Ectodermal cell (in vitro differentiated cells): ENCODE measurements around the gene KAT6B.

Source experiments
- H3K27ac ChIP-seq: 2 replicates; pipeline ENCODE4 v1.7.0; 2013; ENCODE audit warnings: mild to moderate bottlenecking, low read depth, low read length; ENCODE audit not compliant: insufficient read depth, poor library complexity, severe bottlenecking
- H3K27me3 ChIP-seq: 2 replicates; pipeline ENCODE4 v1.7.0; 2013; ENCODE audit warnings: mild to moderate bottlenecking, low read length; ENCODE audit not compliant: insufficient read depth, control insufficient read depth, poor library complexity, severe bottlenecking
- H3K36me3 ChIP-seq: one replicate; pipeline ENCODE4 v1.7.0; 2013; ENCODE audit warnings: low read length; ENCODE audit not compliant: control insufficient read depth, insufficient read depth
- H3K4me1 ChIP-seq: one replicate; pipeline ENCODE4 v1.7.0; 2013; ENCODE audit warnings: low read length; ENCODE audit not compliant: control insufficient read depth, insufficient read depth
- H3K4me3 ChIP-seq: 2 replicates; pipeline ENCODE4 v1.7.0; 2013; ENCODE audit warnings: low read depth, low read length, control low read depth; ENCODE audit not compliant: insufficient read depth
- H3K9me3 ChIP-seq: 2 replicates; pipeline ENCODE4 v1.7.0; 2013; ENCODE audit warnings: mild to moderate bottlenecking, low read length, moderate library complexity; ENCODE audit not compliant: control insufficient read depth
- WGBS, 2 experiments: methylation state at CpG; one replicate each; pipeline ENCODE4 v1.1.7; 2013; ENCODE audit warnings: missing lambda C conversion rate in 2 of 2; 5-methylcytosine and 5-hydroxymethylcytosine counted together

KAT6B gene

DNA sequence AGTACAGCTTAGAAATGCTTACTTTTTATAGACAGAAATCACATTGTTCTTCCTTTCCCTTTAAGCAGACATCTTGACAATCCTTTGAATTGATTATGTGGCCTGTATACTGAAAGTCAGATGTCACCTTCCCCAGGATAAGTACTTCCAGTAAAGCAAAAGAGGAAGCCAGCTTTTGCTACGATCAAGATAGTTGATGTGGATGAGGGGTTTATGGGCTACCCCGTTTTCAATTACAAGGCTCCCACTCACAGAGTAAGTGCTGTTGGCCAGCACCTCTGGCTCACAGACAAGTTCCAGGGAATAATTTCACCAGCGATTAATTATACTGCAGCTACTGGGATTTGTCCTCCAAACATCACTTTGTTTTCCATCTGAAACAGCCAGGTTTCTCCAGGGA is 189.9 kb downstream of the KAT6B start:
- Histone ChIP-seq H3K27me3 (no peaks in the 10 kb centered on the region), H3K27ac (no peak overlapping the region), H3K9me3 (no peaks in the 10 kb centered on the region), H3K4me3 (no peak overlapping the region), H3K4me1 (peaks cover 26% of the 10 kb centered on the region), H3K36me3 (no peaks in the 10 kb centered on the region)
- WGBS, 2 experiments = 95% methylated on average over 3 of the region's 3 CpGs

DNA sequence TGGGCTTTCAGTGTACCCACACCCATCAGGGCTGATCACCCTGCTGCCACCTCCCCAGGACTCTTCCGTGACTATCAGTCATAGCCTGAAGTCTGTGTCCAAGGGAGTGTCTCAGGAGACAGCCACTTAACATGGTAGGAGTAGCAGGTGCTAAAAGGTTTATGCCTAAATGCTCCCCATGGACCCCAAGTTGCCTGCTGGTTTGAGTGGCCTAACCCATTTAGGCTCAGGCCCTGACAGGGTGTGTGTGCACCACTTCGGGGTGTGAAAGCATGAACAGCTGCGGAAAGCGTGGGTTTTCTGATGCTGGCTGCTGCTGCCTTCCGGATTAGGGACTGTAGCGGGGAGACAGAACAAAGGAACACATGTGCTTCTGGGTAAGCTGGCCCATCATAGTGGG is 191.9 kb downstream of the KAT6B start:
- peaks cover 26% of the 10 kb centered on the region for H3K4me1 ChIP-seq
- no peaks in the 10 kb centered on the region for H3K27me3 ChIP-seq
- 90 to 95% methylated on average over 6 of the region's 6 CpGs for WGBS, 2 experiments
- H3K27ac ChIP-seq = no peak overlapping the region
- no peaks in the 10 kb centered on the region for H3K36me3 ChIP-seq
- H3K4me3 ChIP-seq = no peak overlapping the region
- no peaks in the 10 kb centered on the region for H3K9me3 ChIP-seq

GRCh38 chr10:75018686-75019307 is 192.4 kb downstream of the KAT6B start:
- WGBS, 2 experiments = 68 to 76% methylated on average over 8 of the region's 8 CpGs
- no peaks in the 10 kb centered on the region for H3K36me3 ChIP-seq
- no peak overlapping the region for H3K4me3 ChIP-seq
- H3K27ac ChIP-seq = no peak overlapping the region
- H3K27me3 ChIP-seq = no peaks in the 10 kb centered on the region
- H3K9me3 ChIP-seq = no peaks in the 10 kb centered on the region
- peaks cover 26% of the 10 kb centered on the region for H3K4me1 ChIP-seq

DNA sequence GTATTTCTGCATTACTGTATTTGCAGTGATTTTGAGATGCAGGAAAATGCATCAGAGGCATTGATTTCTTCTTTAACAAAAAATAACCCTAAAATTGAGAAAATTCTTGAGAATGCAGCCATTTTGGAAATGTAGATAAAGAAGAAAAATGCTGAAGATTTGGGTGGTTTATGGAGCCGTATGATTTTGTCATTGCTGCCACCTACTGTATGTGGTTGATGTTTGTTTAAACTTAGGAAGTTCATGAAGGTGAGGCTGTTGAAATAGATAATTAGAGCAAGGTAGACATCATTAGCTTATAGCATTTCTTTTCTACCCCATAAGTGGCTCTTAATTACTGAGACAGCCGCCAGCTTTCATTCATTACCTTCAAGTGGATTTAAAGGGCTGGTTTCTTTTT is 193.0 kb downstream of the KAT6B start:
- Histone ChIP-seq H3K4me1 (peaks cover 26% of the 10 kb centered on the region), H3K4me3 (no peak overlapping the region), H3K36me3 (no peaks in the 10 kb centered on the region), H3K27me3 (no peaks in the 10 kb centered on the region), H3K27ac (no peak overlapping the region), H3K9me3 (no peaks in the 10 kb centered on the region)
- 80 to 93% methylated on average over 2 of the region's 2 CpGs for WGBS, 2 experiments

DNA sequence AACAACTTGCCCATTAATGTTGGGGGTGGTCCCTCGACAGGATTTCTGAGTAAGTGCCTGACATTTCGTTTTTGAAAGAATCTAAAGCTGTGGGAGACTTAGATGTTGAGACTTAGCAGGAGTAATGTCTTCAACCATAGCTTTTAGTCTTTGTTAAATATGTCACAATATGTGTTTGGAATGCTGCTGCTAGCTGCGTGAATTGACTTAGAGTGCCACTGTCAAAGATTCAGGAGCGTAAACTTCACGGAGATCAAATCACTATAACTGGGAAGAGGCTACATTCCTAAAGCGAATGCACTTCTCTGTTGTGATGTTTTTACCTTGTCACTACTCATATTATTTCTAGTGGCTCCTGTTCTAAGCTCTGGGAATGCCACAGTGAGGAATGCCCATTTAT is 193.8 kb downstream of the KAT6B start:
- H3K4me1 ChIP-seq = peaks cover 26% of the 10 kb centered on the region
- H3K27me3 ChIP-seq = no peaks in the 10 kb centered on the region
- peaks cover 6% of the 10 kb centered on the region for H3K36me3 ChIP-seq
- no peak overlapping the region for H3K4me3 ChIP-seq
- no peak overlapping the region for H3K27ac ChIP-seq
- no peaks in the 10 kb centered on the region for H3K9me3 ChIP-seq
- WGBS, 2 experiments = 86 to 89% methylated on average over 6 of the region's 6 CpGs

DNA sequence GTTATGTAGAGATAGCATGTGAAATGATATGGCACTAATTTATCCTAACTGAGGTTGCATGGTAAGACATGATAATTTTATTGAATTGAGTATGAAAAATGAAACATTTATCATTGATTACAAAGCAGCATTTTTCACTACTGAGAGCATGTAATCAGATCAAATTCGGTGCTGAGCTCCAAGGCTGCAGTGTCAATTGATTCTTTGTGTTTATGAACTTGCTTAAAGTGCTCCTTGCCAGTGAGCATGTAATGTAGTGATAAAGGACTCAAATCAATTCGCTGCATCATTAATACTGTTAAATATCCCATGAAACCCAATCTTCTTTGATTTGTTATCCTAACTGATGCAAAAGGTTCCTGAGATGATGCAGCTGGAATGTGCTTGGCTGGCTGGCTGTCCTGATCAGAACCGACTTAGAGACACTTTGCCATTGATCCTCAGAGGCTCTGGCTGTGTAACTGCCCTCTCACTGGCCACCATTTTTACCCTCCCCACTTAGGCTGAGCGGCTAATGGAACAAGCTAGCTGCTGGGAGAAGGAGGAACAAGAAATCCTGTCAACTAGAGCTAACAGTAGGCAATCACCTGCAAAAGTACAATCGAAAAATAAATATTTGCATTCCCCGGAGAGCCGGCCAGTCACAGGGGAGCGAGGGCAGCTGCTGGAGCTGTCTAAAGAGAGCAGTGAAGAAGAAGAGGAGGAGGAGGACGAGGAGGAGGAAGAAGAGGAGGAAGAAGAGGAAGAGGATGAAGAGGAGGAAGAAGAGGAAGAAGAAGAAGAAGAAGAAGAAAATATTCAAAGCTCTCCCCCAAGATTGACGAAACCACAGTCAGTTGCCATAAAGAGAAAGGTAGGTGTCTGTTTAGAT is 195.2 kb downstream of the KAT6B start:
- H3K4me3 ChIP-seq = no peak overlapping the region
- H3K36me3 ChIP-seq = peaks cover 12% of the 10 kb centered on the region
- H3K27me3 ChIP-seq = no peaks in the 10 kb centered on the region
- H3K27ac ChIP-seq = no peak overlapping the region
- 88 to 91% methylated on average over 10 of the region's 10 CpGs for WGBS, 2 experiments
- H3K4me1 ChIP-seq = peaks cover 26% of the 10 kb centered on the region
- no peaks in the 10 kb centered on the region for H3K9me3 ChIP-seq

- no peak overlapping the region for H3K27ac ChIP-seq
- peaks cover 23% of the 10 kb centered on the region for H3K4me1 ChIP-seq
- WGBS, 2 experiments = 95 to 96% methylated on average over 2 of the region's 2 CpGs
- no peaks in the 10 kb centered on the region for H3K9me3 ChIP-seq
- no peak overlapping the region for H3K4me3 ChIP-seq
- H3K27me3 ChIP-seq = no peaks in the 10 kb centered on the region
- peaks cover 14% of the 10 kb centered on the region for H3K36me3 ChIP-seq
Measured at GRCh38 chr10:75023074-75023473, 196.7 kb downstream of the KAT6B start.

DNA sequence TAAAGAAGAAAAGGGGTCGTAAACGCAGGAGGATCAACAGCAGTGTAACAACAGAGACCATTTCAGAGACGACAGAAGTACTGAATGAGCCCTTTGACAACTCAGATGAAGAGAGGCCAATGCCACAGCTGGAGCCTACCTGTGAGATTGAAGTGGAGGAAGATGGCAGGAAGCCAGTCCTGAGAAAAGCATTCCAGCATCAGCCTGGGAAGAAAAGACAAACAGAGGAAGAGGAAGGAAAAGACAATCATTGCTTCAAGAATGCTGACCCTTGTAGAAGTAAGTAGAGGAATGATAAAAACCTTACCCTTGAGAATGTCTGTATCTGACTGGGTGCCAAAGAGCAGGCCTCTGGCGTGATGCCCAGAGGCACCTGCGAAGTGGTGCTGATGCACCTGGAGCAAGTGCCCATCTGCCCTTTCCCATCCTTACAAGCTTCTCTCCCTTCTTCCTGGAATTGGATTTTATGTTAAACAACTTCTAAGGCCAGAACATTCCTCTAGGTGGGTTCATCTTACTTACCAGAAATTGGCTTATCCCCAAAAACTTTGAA is 198.6 kb downstream of the KAT6B start:
- Histone ChIP-seq H3K4me1 (peaks cover 4% of the 10 kb centered on the region), H3K27ac (no peak overlapping the region), H3K27me3 (no peaks in the 10 kb centered on the region), H3K36me3 (peaks cover 14% of the 10 kb centered on the region), H3K9me3 (no peaks in the 10 kb centered on the region), H3K4me3 (no peak overlapping the region)
- WGBS, 2 experiments = 95% methylated on average over 5 of the region's 5 CpGs

DNA sequence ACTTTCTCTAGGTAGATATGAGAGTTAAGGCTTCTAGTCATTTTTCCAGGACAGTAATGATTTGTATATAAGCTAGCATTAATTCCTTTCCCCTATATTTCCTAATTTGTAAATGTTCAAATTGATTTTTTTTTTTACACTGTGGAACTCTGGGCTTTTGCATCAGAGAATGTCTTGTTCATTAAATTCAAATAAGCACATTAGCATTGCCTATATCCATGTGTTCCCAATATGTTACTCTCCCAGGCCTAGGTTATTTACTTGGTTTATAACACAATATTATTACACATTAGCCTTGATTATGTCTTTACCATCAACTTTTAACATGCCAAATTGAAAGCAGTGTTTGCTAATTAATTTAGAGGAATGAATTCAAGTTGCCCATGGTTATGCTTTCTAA is 201.6 kb downstream of the KAT6B start:
- Histone ChIP-seq H3K27ac (no peak overlapping the region), H3K4me3 (no peak overlapping the region), H3K9me3 (no peaks in the 10 kb centered on the region), H3K27me3 (no peaks in the 10 kb centered on the region), H3K36me3 (peaks cover 17% of the 10 kb centered on the region), H3K4me1 (no peaks in the 10 kb centered on the region)

GRCh38 chr10:75028748-75029147 is 202.3 kb downstream of the KAT6B start:
- H3K27me3 ChIP-seq = no peaks in the 10 kb centered on the region
- H3K27ac ChIP-seq = no peak overlapping the region
- 95% methylated on average over 7 of the region's 7 CpGs for WGBS, 2 experiments
- H3K36me3 ChIP-seq = peaks cover 17% of the 10 kb centered on the region
- no peaks in the 10 kb centered on the region for H3K9me3 ChIP-seq
- no peaks in the 10 kb centered on the region for H3K4me1 ChIP-seq
- no peak overlapping the region for H3K4me3 ChIP-seq
